Loucy (cell line): ENCODE results near the gene AMPD2.

Experiments
- H2AFZ ChIP-seq: fragments of 200-600 bp; sonication (generic); 2 replicates; pipeline ENCODE4 v1.6.0; 2016; ENCODE audit warnings: antibody characterized with exemption, mild to moderate bottlenecking, low read length, moderate library complexity
- H3F3A ChIP-seq: fragments of 200-600 bp; 2 replicates; pipeline ENCODE4 v1.6.0; 2016; ENCODE audit warnings: antibody characterized with exemption, low read depth, mild to moderate bottlenecking
- H3K27me3 ChIP-seq: fragments of 200-600 bp; sonication (generic); 2 replicates; pipeline ENCODE4 v1.6.1; 2014; ENCODE audit warnings: low read length, mild to moderate bottlenecking; ENCODE audit not compliant: insufficient read depth, poor library complexity, severe bottlenecking
- H3K36me3 ChIP-seq: fragments of 200-600 bp; sonication (generic); 2 replicates; pipeline ENCODE4 v1.6.1; 2016; ENCODE audit warnings: low read length; ENCODE audit not compliant: insufficient read depth
- H3K4me1 ChIP-seq: fragments of 200-600 bp; sonication (generic); 2 replicates; pipeline ENCODE4 v1.5.1; 2014; ENCODE audit warnings: low read length, mild to moderate bottlenecking; ENCODE audit not compliant: insufficient read depth, poor library complexity, severe bottlenecking
- H3K4me2 ChIP-seq: fragments of 200-600 bp; sonication (generic); 2 replicates; pipeline ENCODE4 v1.6.0; 2014; ENCODE audit warnings: antibody characterized with exemption, low read length, low read depth, mild to moderate bottlenecking; ENCODE audit not compliant: poor library complexity, severe bottlenecking
- H3K4me3 ChIP-seq: fragments of 200-600 bp; sonication (generic); 2 replicates; pipeline ENCODE4 v1.5.1; 2014; ENCODE audit warnings: low read length, mild to moderate bottlenecking, mixed read lengths; ENCODE audit not compliant: poor library complexity, severe bottlenecking
- H3K79me2 ChIP-seq: fragments of 200-600 bp; sonication (generic); 2 replicates; pipeline ENCODE4 v1.6.1; 2014; ENCODE audit warnings: low read length; ENCODE audit not compliant: insufficient read depth
- H3K9ac ChIP-seq: fragments of 200-600 bp; sonication (generic); 2 replicates; pipeline ENCODE4 v1.6.0; 2014; ENCODE audit warnings: mild to moderate bottlenecking, low read depth, low read length, moderate library complexity; ENCODE audit not compliant: poor library complexity, severe bottlenecking
- H3K9me2 ChIP-seq: fragments of 200-600 bp; sonication (generic); replicated peaks from 2 replicates; pipeline ENCODE4 v1.6.1; 2016; ENCODE audit warnings: low read depth, low read length, mixed read lengths
- H3K9me3 ChIP-seq: fragments of 200-600 bp; sonication (generic); 2 replicates; pipeline ENCODE4 v1.6.1; 2014; ENCODE audit warnings: mild to moderate bottlenecking, antibody characterized with exemption, low read length, low read depth; ENCODE audit not compliant: insufficient read depth
- H4K20me1 ChIP-seq: fragments of 200-600 bp; sonication (generic); 2 replicates; pipeline ENCODE4 v1.6.0; 2014; ENCODE audit warnings: antibody characterized with exemption, low read length, mild to moderate bottlenecking; ENCODE audit not compliant: insufficient read depth, poor library complexity, severe bottlenecking
- EZH2phosphoT487 ChIP-seq: fragments of 200-600 bp; IDR thresholded peaks from 2 replicates; pipeline ENCODE4 v1.6.1; 2018; ENCODE audit warnings: antibody characterized with exemption, mild to moderate bottlenecking, moderate library complexity, borderline replicate concordance
- TF ChIP-seq, protein P1 (sequence below): fragments of 200-600 bp; sonication (generic); conservative IDR thresholded peaks from 2 replicates; pipeline ENCODE4 v1.5.1; 2014; ENCODE audit warnings: mild to moderate bottlenecking, antibody characterized with exemption, low read length

The AMPD2 gene

GRCh38 chr1:109584766-109585165, 34.9 kb upstream of the AMPD2 start:
- Histone ChIP-seq H3K4me2 (no peak overlapping the region), H3K27me3 (no peaks in the 10 kb centered on the region), H3K9me2 (no peaks in the 10 kb centered on the region), H3K9ac (no peak overlapping the region), H3K79me2 (no peaks in the 10 kb centered on the region), H3K4me3 (no peak overlapping the region), H3K36me3 (peaks cover 91% of the 10 kb centered on the region), H4K20me1 (no peaks in the 10 kb centered on the region), H3K9me3 (no peaks in the 10 kb centered on the region), H3F3A (no peaks in the 10 kb centered on the region), H2AFZ (no peak overlapping the region), H3K4me1 (no peaks in the 10 kb centered on the region)
- TF ChIP-seq, protein P1, sequence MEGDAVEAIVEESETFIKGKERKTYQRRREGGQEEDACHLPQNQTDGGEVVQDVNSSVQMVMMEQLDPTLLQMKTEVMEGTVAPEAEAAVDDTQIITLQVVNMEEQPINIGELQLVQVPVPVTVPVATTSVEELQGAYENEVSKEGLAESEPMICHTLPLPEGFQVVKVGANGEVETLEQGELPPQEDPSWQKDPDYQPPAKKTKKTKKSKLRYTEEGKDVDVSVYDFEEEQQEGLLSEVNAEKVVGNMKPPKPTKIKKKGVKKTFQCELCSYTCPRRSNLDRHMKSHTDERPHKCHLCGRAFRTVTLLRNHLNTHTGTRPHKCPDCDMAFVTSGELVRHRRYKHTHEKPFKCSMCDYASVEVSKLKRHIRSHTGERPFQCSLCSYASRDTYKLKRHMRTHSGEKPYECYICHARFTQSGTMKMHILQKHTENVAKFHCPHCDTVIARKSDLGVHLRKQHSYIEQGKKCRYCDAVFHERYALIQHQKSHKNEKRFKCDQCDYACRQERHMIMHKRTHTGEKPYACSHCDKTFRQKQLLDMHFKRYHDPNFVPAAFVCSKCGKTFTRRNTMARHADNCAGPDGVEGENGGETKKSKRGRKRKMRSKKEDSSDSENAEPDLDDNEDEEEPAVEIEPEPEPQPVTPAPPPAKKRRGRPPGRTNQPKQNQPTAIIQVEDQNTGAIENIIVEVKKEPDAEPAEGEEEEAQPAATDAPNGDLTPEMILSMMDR: no peak
- TF ChIP-seq EZH2phosphoT487: no peak

DNA sequence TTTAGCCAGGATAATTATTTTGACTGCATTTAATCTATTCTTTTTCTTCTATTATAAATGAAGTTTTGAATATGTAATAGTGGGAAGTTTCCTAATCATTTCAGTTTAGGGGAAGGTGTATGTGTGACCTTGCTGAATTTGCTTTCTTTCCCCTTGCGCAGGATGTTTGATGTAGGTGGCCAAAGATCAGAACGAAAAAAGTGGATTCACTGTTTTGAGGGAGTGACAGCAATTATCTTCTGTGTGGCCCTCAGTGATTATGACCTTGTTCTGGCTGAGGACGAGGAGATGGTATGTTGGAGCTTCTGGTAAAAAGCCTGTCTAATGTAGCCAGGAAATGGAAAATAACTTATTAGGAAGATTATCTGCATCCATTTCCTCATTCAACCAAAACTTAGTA, 33.6 kb upstream of the AMPD2 start:
- Histone ChIP-seq H3K27me3 (no peaks in the 10 kb centered on the region), H3K9me3 (no peaks in the 10 kb centered on the region), H3K36me3 (peaks cover 92% of the 10 kb centered on the region), H3K4me3 (no peak overlapping the region), H3K79me2 (no peaks in the 10 kb centered on the region), H3K9me2 (no peaks in the 10 kb centered on the region), H3F3A (no peaks in the 10 kb centered on the region), H4K20me1 (no peaks in the 10 kb centered on the region), H3K4me1 (no peaks in the 10 kb centered on the region), H3K4me2 (no peak overlapping the region), H2AFZ (no peak overlapping the region), H3K9ac (no peak overlapping the region)
- TF ChIP-seq EZH2phosphoT487: no peak
- TF ChIP-seq, protein P1: no peak

GRCh38 chr1:109589177-109589576, 30.5 kb upstream of the AMPD2 start:
- Histone ChIP-seq H3K9ac (no peak overlapping the region), H4K20me1 (no peaks in the 10 kb centered on the region), H3F3A (no peaks in the 10 kb centered on the region), H3K79me2 (no peaks in the 10 kb centered on the region), H3K4me3 (no peak overlapping the region), H3K9me3 (no peaks in the 10 kb centered on the region), H3K36me3 (peaks cover 98% of the 10 kb centered on the region), H3K4me2 (no peak overlapping the region), H3K4me1 (no peaks in the 10 kb centered on the region), H2AFZ (no peak overlapping the region), H3K27me3 (no peaks in the 10 kb centered on the region), H3K9me2 (no peaks in the 10 kb centered on the region)
- TF ChIP-seq, protein P1: no peak
